CD4-positive, alpha-beta T cell treated with Interleukin-12 subunit alpha and Interleukin-12 subunit beta, for 1 hour (primary cell): ENCODE results near the gene ZNF346.
A peak's percentile ranks its signal among the peaks of the same experiment; 100 is the strongest.

Experiments used
- DNase-seq: peaks from one replicate; pipeline ENCODE4 v3.0.0-alpha.2; 2020

The ZNF346 gene

GRCh38 chr5:177123789-177124485, 101.4 kb downstream of the ZNF346 start:
- no peak for DNase-seq

- no peak for DNase-seq
Observed at GRCh38 chr5:177124486-177124991, 102.0 kb downstream of the ZNF346 start.

- no peak for DNase-seq
Observed at GRCh38 chr5:177126771-177127170, 104.3 kb downstream of the ZNF346 start.

- peak; percentile 24 for DNase-seq
Observed at GRCh38 chr5:177128551-177128981, 106.1 kb downstream of the ZNF346 start.

GRCh38 chr5:177130211-177131018, 107.9 kb downstream of the ZNF346 start:
- DNase-seq = no peak
